ENCODE data around the gene DUSP2.

- TF ChIP-seq, protein P1, sequence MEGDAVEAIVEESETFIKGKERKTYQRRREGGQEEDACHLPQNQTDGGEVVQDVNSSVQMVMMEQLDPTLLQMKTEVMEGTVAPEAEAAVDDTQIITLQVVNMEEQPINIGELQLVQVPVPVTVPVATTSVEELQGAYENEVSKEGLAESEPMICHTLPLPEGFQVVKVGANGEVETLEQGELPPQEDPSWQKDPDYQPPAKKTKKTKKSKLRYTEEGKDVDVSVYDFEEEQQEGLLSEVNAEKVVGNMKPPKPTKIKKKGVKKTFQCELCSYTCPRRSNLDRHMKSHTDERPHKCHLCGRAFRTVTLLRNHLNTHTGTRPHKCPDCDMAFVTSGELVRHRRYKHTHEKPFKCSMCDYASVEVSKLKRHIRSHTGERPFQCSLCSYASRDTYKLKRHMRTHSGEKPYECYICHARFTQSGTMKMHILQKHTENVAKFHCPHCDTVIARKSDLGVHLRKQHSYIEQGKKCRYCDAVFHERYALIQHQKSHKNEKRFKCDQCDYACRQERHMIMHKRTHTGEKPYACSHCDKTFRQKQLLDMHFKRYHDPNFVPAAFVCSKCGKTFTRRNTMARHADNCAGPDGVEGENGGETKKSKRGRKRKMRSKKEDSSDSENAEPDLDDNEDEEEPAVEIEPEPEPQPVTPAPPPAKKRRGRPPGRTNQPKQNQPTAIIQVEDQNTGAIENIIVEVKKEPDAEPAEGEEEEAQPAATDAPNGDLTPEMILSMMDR (IDR thresholded peaks at IDR 0.05), result no peak
- no peak for TF ChIP-seq EP300 (IDR thresholded peaks at IDR 0.05)
Measured at GRCh38 chr2:96153991-96154431, 8.8 kb upstream of the DUSP2 start.
